Neutrophil (primary cell): Measurements from ENCODE around the gene LAP3.

ENCODE experiments used
- H3K27ac ChIP-seq: fragments of 200-600 bp; sonication (generic); 2 replicates; pipeline ENCODE4 v1.5.1; 2016; ENCODE audit warnings: mild to moderate bottlenecking, moderate library complexity
- H3K27me3 ChIP-seq: fragments of 200-600 bp; sonication (generic); 2 replicates; pipeline ENCODE4 v1.6.0; 2016; ENCODE audit warnings: mild to moderate bottlenecking
- H3K36me3 ChIP-seq: fragments of 200-600 bp; sonication (generic); 2 replicates; pipeline ENCODE4 v1.5.1; 2017
- H3K4me1 ChIP-seq, 2 experiments: fragments of 200-600 bp in 1 of 2; sonication (generic) in 1 of 2; 1 replicate in 1 of 2; 2 replicates in 1 of 2; pipeline versions ENCODE4 v1.5.1 to v1.6.1; 2013 to 2016; ENCODE audit warnings: low read depth in 1 of 2, low read length in 1 of 2, mild to moderate bottlenecking in 1 of 2, moderate library complexity in 1 of 2; ENCODE audit not compliant: control insufficient read depth in 1 of 2, insufficient read depth in 1 of 2
- H3K4me3 ChIP-seq, 2 experiments: fragments of 200-600 bp in 1 of 2; sonication (generic) in 1 of 2; 1 replicate in 1 of 2; 2 replicates in 1 of 2; pipeline ENCODE4 v1.5.1; 2013 to 2016; ENCODE audit warnings: low read depth in 1 of 2, low read length in 1 of 2, mild to moderate bottlenecking in 1 of 2, moderate library complexity in 1 of 2
- H3K9me3 ChIP-seq: fragments of 200-600 bp; sonication (generic); 2 replicates; pipeline ENCODE4 v1.5.1; 2016
- CTCF ChIP-seq: fragments of 200-600 bp; sonication (generic); IDR thresholded peaks from 2 replicates; pipeline ENCODE4 v1.5.1; 2016; ENCODE audit warnings: antibody characterized with exemption

Gene LAP3

GRCh38 chr4:17589355-17589754, 12.4 kb downstream of the LAP3 start:
- H3K9me3 ChIP-seq = no peaks in the 10 kb centered on the region
- H3K27ac ChIP-seq = no peak overlapping the region
- TF ChIP-seq CTCF = no peak
- peaks cover 25% of the 10 kb centered on the region for H3K36me3 ChIP-seq
- no peaks in the 10 kb centered on the region for H3K4me1 ChIP-seq
- no peaks in the 10 kb centered on the region for H3K27me3 ChIP-seq
- H3K4me3 ChIP-seq = no peak overlapping the region

GRCh38 chr4:17595471-17596005, 18.5 kb downstream of the LAP3 start:
- TF ChIP-seq CTCF = no peak
- Histone ChIP-seq H3K9me3 (no peaks in the 10 kb centered on the region), H3K36me3 (peaks cover 32% of the 10 kb centered on the region), H3K4me1 (no peaks in the 10 kb centered on the region), H3K4me3 (no peak overlapping the region), H3K27me3 (no peaks in the 10 kb centered on the region), H3K27ac (no peak overlapping the region)

- Histone ChIP-seq H3K36me3 (peaks cover 32% of the 10 kb centered on the region), H3K4me3 (no peak overlapping the region), H3K9me3 (no peaks in the 10 kb centered on the region), H3K27me3 (no peaks in the 10 kb centered on the region), H3K4me1 (no peaks in the 10 kb centered on the region), H3K27ac (no peak overlapping the region)
- no peak for TF ChIP-seq CTCF
Observed at GRCh38 chr4:17597517-17597916, 20.5 kb downstream of the LAP3 start.

- no peak for TF ChIP-seq CTCF
- no peak overlapping the region for H3K27ac ChIP-seq
- H3K27me3 ChIP-seq = no peaks in the 10 kb centered on the region
- H3K36me3 ChIP-seq = peaks cover 27% of the 10 kb centered on the region
- H3K9me3 ChIP-seq = no peaks in the 10 kb centered on the region
- no peaks in the 10 kb centered on the region for H3K4me1 ChIP-seq
- H3K4me3 ChIP-seq = no peak overlapping the region
Observed at GRCh38 chr4:17599826-17600225, 22.8 kb downstream of the LAP3 start.

GRCh38 chr4:17605236-17605635, 28.2 kb downstream of the LAP3 start:
- TF ChIP-seq CTCF = no peak
- Histone ChIP-seq H3K27ac (no peak overlapping the region), H3K4me3 (no peak overlapping the region), H3K4me1 (no peaks in the 10 kb centered on the region), H3K36me3 (peaks cover 13% of the 10 kb centered on the region), H3K27me3 (no peaks in the 10 kb centered on the region), H3K9me3 (no peaks in the 10 kb centered on the region)
